Mucosa of rectum (tissue), 2 donors: ENCODE measurements around the gene FYN.

Experiments
- H3K27ac ChIP-seq, 2 donors: one replicate each; pipeline ENCODE4 v1.7.0; 2013; ENCODE audit warnings: inconsistent platforms in 2 of 2, low read depth in 2 of 2, low read length in 2 of 2
- H3K27me3 ChIP-seq, 2 donors: one replicate each; pipeline ENCODE4 v1.7.0; 2013; ENCODE audit warnings: low read length in 2 of 2; ENCODE audit not compliant: control insufficient read depth in 2 of 2, insufficient read depth in 2 of 2
- H3K36me3 ChIP-seq, 2 donors: one replicate each; pipeline ENCODE4 v1.7.0; 2013; ENCODE audit warnings: low read length in 2 of 2; ENCODE audit not compliant: control insufficient read depth in 2 of 2, insufficient read depth in 2 of 2
- H3K4me1 ChIP-seq, 2 donors: one replicate each; pipeline ENCODE4 v1.7.0; 2013; ENCODE audit warnings: low read length in 2 of 2, mild to moderate bottlenecking in 1 of 2; ENCODE audit not compliant: control insufficient read depth in 2 of 2, insufficient read depth in 2 of 2
- H3K4me3 ChIP-seq, 2 donors: one replicate each; pipeline ENCODE4 v1.7.0; 2013; ENCODE audit warnings: low read length in 2 of 2
- H3K9ac ChIP-seq, 2 donors: one replicate each; pipeline ENCODE4 v1.7.0; 2013; ENCODE audit warnings: low read length in 2 of 2, low read depth in 1 of 2, mild to moderate bottlenecking in 1 of 2
- H3K9me3 ChIP-seq, 2 donors: one replicate each; pipeline ENCODE4 v1.7.0; 2013; ENCODE audit warnings: low read length in 2 of 2; ENCODE audit not compliant: control insufficient read depth in 2 of 2
- donor health status: healthy.
- donor health status: Normal muscosa, but diverticular disease.

The FYN gene

GRCh38 chr6:111703723-111704122 lies 169.5 kb downstream of the FYN start:
- no peak overlapping the region for H3K4me3 ChIP-seq
- H3K27ac ChIP-seq = no peak overlapping the region
- H3K36me3 ChIP-seq = peaks cover 5 to 11% of the 10 kb centered on the region in 2 donors
- no peak overlapping the region for H3K9ac ChIP-seq
- H3K9me3 ChIP-seq = no peaks in the 10 kb centered on the region
- peaks cover 6 to 15% of the 10 kb centered on the region in 2 donors for H3K4me1 ChIP-seq
- H3K27me3 ChIP-seq = no peaks in the 10 kb centered on the region

- Histone ChIP-seq H3K4me1 (peaks cover 5 to 6% of the 10 kb centered on the region in 2 donors), H3K9ac (no peak overlapping the region), H3K27ac (no peak overlapping the region), H3K4me3 (no peak overlapping the region), H3K27me3 (no peaks in the 10 kb centered on the region), H3K36me3 (peaks cover 5 to 11% of the 10 kb centered on the region in 2 donors), H3K9me3 (no peaks in the 10 kb centered on the region)
These were observed 171.0 kb downstream of the FYN start for GRCh38 chr6:111702268-111702667.

GRCh38 chr6:111701146-111701545 lies 172.1 kb downstream of the FYN start:
- H3K9me3 ChIP-seq = no peaks in the 10 kb centered on the region
- no peaks in the 10 kb centered on the region for H3K4me1 ChIP-seq
- H3K36me3 ChIP-seq = peaks cover 5 to 11% of the 10 kb centered on the region in 2 donors
- no peak overlapping the region for H3K4me3 ChIP-seq
- no peak overlapping the region for H3K27ac ChIP-seq
- H3K27me3 ChIP-seq = no peaks in the 10 kb centered on the region
- H3K9ac ChIP-seq = no peak overlapping the region

- Histone ChIP-seq H3K4me3 (no peak overlapping the region), H3K9ac (no peak overlapping the region)
These were observed 173.0 kb downstream of the FYN start for GRCh38 chr6:111700135-111700690.

GRCh38 chr6:111699123-111699522 lies 174.1 kb downstream of the FYN start:
- Histone ChIP-seq H3K4me3 (no peak overlapping the region), H3K9ac (no peak overlapping the region), H3K9me3 (no peaks in the 10 kb centered on the region), H3K27ac (no peak overlapping the region), H3K4me1 (peaks cover 0 to under 1% of the 10 kb centered on the region in 2 donors), H3K27me3 (no peaks in the 10 kb centered on the region), H3K36me3 (peaks cover 9 to 11% of the 10 kb centered on the region in 2 donors)

More at GRCh38 chr6:111700135-111700690, 173.0 kb downstream of the FYN start:
- Histone ChIP-seq H3K27me3 (no peaks in the 10 kb centered on the region), H3K27ac (no peak overlapping the region), H3K4me1 (no peaks in the 10 kb centered on the region), H3K9me3 (no peaks in the 10 kb centered on the region), H3K36me3 (peaks cover 5 to 11% of the 10 kb centered on the region in 2 donors)

- H3K27me3 ChIP-seq = no peaks in the 10 kb centered on the region
- no peak overlapping the region for H3K4me3 ChIP-seq
- peaks cover 20% of the 10 kb centered on the region in 2 donors for H3K4me1 ChIP-seq
- H3K9ac ChIP-seq = no peak overlapping the region
- H3K9me3 ChIP-seq = no peaks in the 10 kb centered on the region
- H3K27ac ChIP-seq = no peak overlapping the region
- peaks cover 7 to 11% of the 10 kb centered on the region in 2 donors for H3K36me3 ChIP-seq
These were observed 176.4 kb downstream of the FYN start for GRCh38 chr6:111696814-111697213.

GRCh38 chr6:111692327-111693164 lies 180.7 kb downstream of the FYN start:
- Histone ChIP-seq H3K4me1 (peaks cover 31 to 49% of the 10 kb centered on the region in 2 donors), H3K9ac (no peak overlapping the region), H3K4me3 (peak overlapping the region; percentile 26 to 49)

GRCh38 chr6:111691345-111692225 lies 181.7 kb downstream of the FYN start:
- H3K9ac ChIP-seq = no peak overlapping the region
- H3K27me3 ChIP-seq = no peaks in the 10 kb centered on the region
- H3K9me3 ChIP-seq = no peaks in the 10 kb centered on the region
- H3K4me1 ChIP-seq = peaks cover 31 to 49% of the 10 kb centered on the region in 2 donors
- H3K27ac ChIP-seq = peak overlapping the region; percentile 38 to 62
- H3K36me3 ChIP-seq = peaks cover 7% of the 10 kb centered on the region in 2 donors
- H3K4me3 ChIP-seq = no peak overlapping the region

More at GRCh38 chr6:111692327-111693164, 180.7 kb downstream of the FYN start:
- H3K36me3 ChIP-seq = peaks cover 7% of the 10 kb centered on the region in 2 donors
- no peaks in the 10 kb centered on the region for H3K9me3 ChIP-seq
- peak overlapping the region; percentile 38 to 62 for H3K27ac ChIP-seq
- no peaks in the 10 kb centered on the region for H3K27me3 ChIP-seq

- Histone ChIP-seq H3K9me3 (no peaks in the 10 kb centered on the region), H3K27ac (no peak overlapping the region), H3K4me1 (peaks cover 31 to 52% of the 10 kb centered on the region in 2 donors), H3K9ac (no peak overlapping the region), H3K36me3 (peaks cover 7 to 11% of the 10 kb centered on the region in 2 donors), H3K27me3 (no peaks in the 10 kb centered on the region), H3K4me3 (no peak overlapping the region)
These were observed 183.3 kb downstream of the FYN start for GRCh38 chr6:111689946-111690345.
